Right ventricle myocardium superior (tissue), 1 donor: ENCODE measurements around the gene SLC27A5. TPM values are rescaled to one million over a fixed set of nuclear protein-coding genes. Genes with fewer than 3 reads are reported as not detected.
"Not testable (repeated sequence)": the region's sequence is repeated elsewhere in the genome, so short reads cannot be mapped to it uniquely, and the experiment has no call there.

ENCODE experiments used
- ATAC-seq: fragments of 200-7000 bp; cut with Tn5 transposase; one replicate; pipeline ENCODE4 v1.9.1; 2020; ENCODE audit warnings: mild to moderate bottlenecking; ENCODE audit not compliant: poor library complexity
- DNase-seq: peaks from one replicate; pipeline ENCODE4 v3.0.0-alpha.2; 2020
- intact Hi-C: fragments of 100-400 bp; cut with DNase I; formaldehyde crosslinking; loops from one replicate; pipeline ENCODE4 v1.11.2; 2022
- microRNA-seq: library from miRNA; unstranded; fragments of <30 nt; microRNA quantifications from one replicate; pipeline ENCODE4 v1.2.0, GENCODE V29; 2020
- total RNA-seq: library from RNA; stranded (reverse); fragmentation: NEBNext Ultra II Directional; extraction: Animal tissue kit (Norgen Biotek cat#: 25700); gene quantifications from one replicate; pipeline ENCODE4 v1.2.1, GENCODE V29; 2021
- donor health status: DM: no; HTN: yes; CAD: no; lungs with severe emphysema.

The SLC27A5 gene
- total RNA-seq, 1 donor from 2014 or later = 3.8 TPM

GRCh38 chr19:58451358-58452101 lies 60.3 kb downstream of the SLC27A5 start, which contains the start of gene ZNF324B:
TSS of gene ZNF324B (plus strand) at chr19:58451622. CDS start at chr19:58453702, 2,080 bp downstream.
- DNase-seq (peak; percentile 99), ATAC-seq (peak; percentile 99)
- intact Hi-C loops = no loop called here

GRCh38 chr19:58450856-58451357 lies 60.9 kb downstream of the SLC27A5 start:
- intact Hi-C loops = no loop called here
- DNase-seq = no peak
- no peak for ATAC-seq

- DNase-seq, intact Hi-C loops: not testable (repeated sequence)
Observed at GRCh38 chr19:58449980-58450379, 61.8 kb downstream of the SLC27A5 start.

GRCh38 chr19:58448860-58449259 lies 62.9 kb downstream of the SLC27A5 start:
- ATAC-seq, intact Hi-C loops, DNase-seq: not testable (repeated sequence)

More at GRCh38 chr19:58449980-58450379, 61.8 kb downstream of the SLC27A5 start:
- not testable (repeated sequence) for ATAC-seq

Small RNA genes within 50 kb of the gene (microRNA-seq; reads per million reads assigned to microRNA genes)
- gene MIR6807 = not detected

Other genes starting within 250 kb of the SLC27A5 start
- gene ZNF8, start 233.0 kb downstream of the SLC27A5 start, total RNA-seq = 4.6 TPM
- gene ERVK3-1, start 206.6 kb downstream of the SLC27A5 start, total RNA-seq = 20.0 TPM
- gene ZSCAN22, start 185.0 kb downstream of the SLC27A5 start, total RNA-seq = 1.7 TPM
- 4.1 TPM for gene A1BG, start 158.5 kb downstream of the SLC27A5 start, total RNA-seq
- gene ZNF497, start 149.2 kb downstream of the SLC27A5 start, total RNA-seq = 0.30 TPM
- gene ZNF837, start 131.0 kb downstream of the SLC27A5 start, total RNA-seq = 0.13 TPM
- 481 TPM for gene RPS5, start 124.7 kb downstream of the SLC27A5 start, total RNA-seq
- not detected for gene RNF225, start 116.3 kb downstream of the SLC27A5 start, total RNA-seq
- gene ZNF584, start 103.3 kb downstream of the SLC27A5 start, total RNA-seq = 16.1 TPM
- gene ZNF132, start 71.8 kb downstream of the SLC27A5 start, total RNA-seq = 4.6 TPM
- 2.6 TPM for gene ZNF324B, start 60.4 kb downstream of the SLC27A5 start, total RNA-seq
- 5.1 TPM for gene ZNF324, start 44.9 kb downstream of the SLC27A5 start, total RNA-seq
- 4.6 TPM for gene ZNF446, start 35.6 kb downstream of the SLC27A5 start, total RNA-seq
- gene ZBTB45, start 7.8 kb upstream of the SLC27A5 start, total RNA-seq = 7.9 TPM
- gene TRIM28, start 32.1 kb upstream of the SLC27A5 start, total RNA-seq = 132 TPM
- gene CHMP2A, start 43.1 kb upstream of the SLC27A5 start, total RNA-seq = 115 TPM
- 116 TPM for gene UBE2M, start 46.6 kb upstream of the SLC27A5 start, total RNA-seq
- gene MZF1, start 61.3 kb upstream of the SLC27A5 start, total RNA-seq = 9.2 TPM